Endothelial cell (in vitro differentiated cells): ENCODE measurements around the gene EPN3. TPM values are rescaled to one million over a fixed set of nuclear protein-coding genes. Genes with fewer than 3 reads are reported as not detected.

ENCODE experiments used
- DNase-seq: peaks from one replicate; pipeline ENCODE4 v3.0.0; 2021; ENCODE audit warnings: low spot score
- H3K27ac Mint-ChIP-seq: one replicate; pipeline ENCODE4 v1.8.0; 2021; ENCODE audit warnings: mixed read lengths, inconsistent platforms; ENCODE audit not compliant: unreplicated experiment
- H3K27me3 Mint-ChIP-seq: one replicate; pipeline ENCODE4 v1.8.0; 2021; ENCODE audit warnings: mild to moderate bottlenecking, moderate library complexity, mixed read lengths, inconsistent platforms; ENCODE audit not compliant: unreplicated experiment
- H3K36me3 Mint-ChIP-seq: one replicate; pipeline ENCODE4 v1.8.0; 2021; ENCODE audit warnings: mild to moderate bottlenecking, low read depth, mixed read lengths, inconsistent platforms; ENCODE audit not compliant: unreplicated experiment
- H3K4me1 Mint-ChIP-seq: one replicate; pipeline ENCODE4 v1.8.0; 2021; ENCODE audit warnings: mild to moderate bottlenecking, mixed read lengths, inconsistent platforms; ENCODE audit not compliant: unreplicated experiment
- H3K4me3 Mint-ChIP-seq: one replicate; pipeline ENCODE4 v1.8.0; 2021; ENCODE audit warnings: mild to moderate bottlenecking, mixed read lengths, inconsistent platforms; ENCODE audit not compliant: unreplicated experiment
- H3K9me3 Mint-ChIP-seq: one replicate; pipeline ENCODE4 v1.8.0; 2021; ENCODE audit warnings: mixed read lengths, inconsistent platforms; ENCODE audit not compliant: unreplicated experiment
- total RNA-seq: library from RNA; stranded (reverse); fragmentation: NEBNext Ultra II Directional; extraction: Animal tissue kit (Norgen Biotek cat#: 25700); gene quantifications from one replicate; pipeline ENCODE4 v1.2.1, GENCODE V29; 2021; ENCODE audit not compliant: unreplicated experiment
- TF ChIP-seq, protein P1 (sequence below): fragments of 200-600 bp; sonication (generic); IDR thresholded peaks from one replicate; pipeline ENCODE4 v1.5.0; 2021; ENCODE audit warnings: antibody characterized with exemption; ENCODE audit not compliant: unreplicated experiment

The EPN3 gene
- total RNA-seq, 1 donor from 2014 or later = 0.49 TPM

DNA sequence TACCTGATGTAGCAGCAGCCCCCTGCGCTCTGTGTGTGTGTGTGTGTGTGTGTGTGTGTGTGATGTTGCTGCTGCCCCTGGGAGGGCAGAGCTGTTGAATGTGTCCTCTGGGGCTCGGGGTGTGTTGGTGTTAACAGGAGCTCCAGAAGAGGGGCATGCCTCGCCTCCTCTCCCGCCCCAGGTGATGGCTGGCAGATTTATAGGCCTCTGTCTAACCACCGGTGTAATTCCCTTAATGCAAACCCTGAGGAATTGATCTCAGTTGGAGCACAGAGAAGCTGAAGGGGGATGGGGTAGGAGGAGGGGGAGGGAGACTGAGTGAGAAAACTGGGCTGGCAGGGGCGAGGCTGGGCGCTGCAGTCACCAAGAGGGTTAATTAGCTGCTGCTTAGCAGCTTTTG is 38.0 kb downstream of the EPN3 start:
- no peaks in the 10 kb centered on the region for H3K9me3 Mint-ChIP-seq
- TF ChIP-seq, protein P1, sequence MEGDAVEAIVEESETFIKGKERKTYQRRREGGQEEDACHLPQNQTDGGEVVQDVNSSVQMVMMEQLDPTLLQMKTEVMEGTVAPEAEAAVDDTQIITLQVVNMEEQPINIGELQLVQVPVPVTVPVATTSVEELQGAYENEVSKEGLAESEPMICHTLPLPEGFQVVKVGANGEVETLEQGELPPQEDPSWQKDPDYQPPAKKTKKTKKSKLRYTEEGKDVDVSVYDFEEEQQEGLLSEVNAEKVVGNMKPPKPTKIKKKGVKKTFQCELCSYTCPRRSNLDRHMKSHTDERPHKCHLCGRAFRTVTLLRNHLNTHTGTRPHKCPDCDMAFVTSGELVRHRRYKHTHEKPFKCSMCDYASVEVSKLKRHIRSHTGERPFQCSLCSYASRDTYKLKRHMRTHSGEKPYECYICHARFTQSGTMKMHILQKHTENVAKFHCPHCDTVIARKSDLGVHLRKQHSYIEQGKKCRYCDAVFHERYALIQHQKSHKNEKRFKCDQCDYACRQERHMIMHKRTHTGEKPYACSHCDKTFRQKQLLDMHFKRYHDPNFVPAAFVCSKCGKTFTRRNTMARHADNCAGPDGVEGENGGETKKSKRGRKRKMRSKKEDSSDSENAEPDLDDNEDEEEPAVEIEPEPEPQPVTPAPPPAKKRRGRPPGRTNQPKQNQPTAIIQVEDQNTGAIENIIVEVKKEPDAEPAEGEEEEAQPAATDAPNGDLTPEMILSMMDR = no peak
- no peak overlapping the region for H3K4me3 Mint-ChIP-seq
- H3K4me1 Mint-ChIP-seq = no peaks in the 10 kb centered on the region
- no peak for DNase-seq
- no peaks in the 10 kb centered on the region for H3K36me3 Mint-ChIP-seq
- peaks cover 32% of the 10 kb centered on the region for H3K27me3 Mint-ChIP-seq
- no peak overlapping the region for H3K27ac Mint-ChIP-seq

DNA sequence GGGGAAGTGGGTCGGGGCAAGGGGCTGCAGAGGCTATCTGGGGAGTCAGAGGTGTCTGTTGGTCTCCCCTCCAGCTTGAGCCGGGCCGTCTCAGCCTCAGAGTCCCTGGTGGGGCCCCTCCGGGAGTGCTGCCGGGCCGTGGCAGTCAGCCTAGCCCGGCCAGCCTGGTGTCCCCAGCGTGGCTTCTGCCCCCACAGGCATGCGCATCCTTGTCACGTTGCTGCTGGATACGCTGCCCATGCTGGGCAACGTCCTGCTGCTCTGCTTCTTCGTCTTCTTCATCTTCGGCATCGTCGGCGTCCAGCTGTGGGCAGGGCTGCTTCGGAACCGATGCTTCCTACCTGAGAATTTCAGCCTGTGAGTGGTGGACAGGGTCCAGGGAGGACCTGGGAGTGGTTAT is 39.1 kb downstream of the EPN3 start:
- TF ChIP-seq, protein P1 = no peak
- Mint-ChIP-seq H3K4me1 (no peaks in the 10 kb centered on the region), H3K27me3 (peaks cover 23% of the 10 kb centered on the region), H3K36me3 (no peaks in the 10 kb centered on the region), H3K9me3 (no peaks in the 10 kb centered on the region), H3K27ac (no peak overlapping the region), H3K4me3 (no peak overlapping the region)
- DNase-seq = no peak

DNA sequence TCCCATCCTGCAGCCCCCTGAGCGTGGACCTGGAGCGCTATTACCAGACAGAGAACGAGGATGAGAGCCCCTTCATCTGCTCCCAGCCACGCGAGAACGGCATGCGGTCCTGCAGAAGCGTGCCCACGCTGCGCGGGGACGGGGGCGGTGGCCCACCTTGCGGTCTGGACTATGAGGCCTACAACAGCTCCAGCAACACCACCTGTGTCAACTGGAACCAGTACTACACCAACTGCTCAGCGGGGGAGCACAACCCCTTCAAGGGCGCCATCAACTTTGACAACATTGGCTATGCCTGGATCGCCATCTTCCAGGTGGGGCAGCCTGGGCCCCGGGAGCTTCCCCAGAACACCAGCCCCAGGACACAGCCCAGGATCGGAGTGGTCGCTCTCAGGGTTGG is 40.0 kb downstream of the EPN3 start:
- TF ChIP-seq, protein P1 = no peak
- Mint-ChIP-seq H3K9me3 (no peaks in the 10 kb centered on the region), H3K27ac (no peak overlapping the region), H3K27me3 (peaks cover 19% of the 10 kb centered on the region), H3K4me1 (no peaks in the 10 kb centered on the region), H3K36me3 (no peaks in the 10 kb centered on the region), H3K4me3 (no peak overlapping the region)
- no peak for DNase-seq

DNA sequence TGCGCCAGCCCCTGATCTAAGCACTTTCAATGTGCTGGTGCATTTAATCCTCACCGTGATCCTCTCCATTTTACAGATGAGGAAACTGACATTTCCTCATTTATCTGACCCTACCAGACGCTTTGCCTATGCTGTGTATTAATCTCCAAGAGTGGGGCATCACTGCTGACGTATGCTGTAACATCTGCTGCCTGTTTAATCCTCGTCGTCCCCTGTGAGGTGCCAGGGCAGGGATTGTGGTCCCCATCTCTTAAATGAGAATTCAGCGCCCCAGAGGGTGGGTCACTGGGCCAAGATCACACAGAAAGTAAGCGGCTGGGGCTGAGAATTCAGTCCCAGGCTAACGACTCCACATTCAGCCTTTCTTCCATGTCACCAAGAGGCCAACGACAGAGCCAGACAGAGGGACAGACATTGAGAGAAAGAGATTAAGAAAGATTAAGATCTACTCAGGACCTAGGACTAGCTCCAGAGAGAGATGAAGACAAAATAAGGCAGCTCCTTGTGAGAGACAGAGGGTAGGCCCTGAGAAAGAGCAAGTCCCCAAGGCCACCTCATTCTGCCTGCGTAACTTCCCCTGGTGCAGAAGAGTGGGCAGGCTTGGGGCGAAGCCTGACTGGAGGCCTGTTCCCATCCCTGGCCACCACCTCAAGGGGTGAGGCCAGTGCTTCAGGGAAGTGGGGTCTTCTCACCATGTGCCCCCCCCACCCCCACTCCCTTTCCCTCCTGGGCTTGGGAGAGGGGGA is 41.5 kb downstream of the EPN3 start:
- Mint-ChIP-seq H3K4me1 (no peaks in the 10 kb centered on the region), H3K27ac (no peak overlapping the region), H3K9me3 (no peaks in the 10 kb centered on the region), H3K36me3 (no peaks in the 10 kb centered on the region), H3K27me3 (peaks cover 15% of the 10 kb centered on the region), H3K4me3 (no peak overlapping the region)
- no peak for DNase-seq
- TF ChIP-seq, protein P1 = no peak

DNA sequence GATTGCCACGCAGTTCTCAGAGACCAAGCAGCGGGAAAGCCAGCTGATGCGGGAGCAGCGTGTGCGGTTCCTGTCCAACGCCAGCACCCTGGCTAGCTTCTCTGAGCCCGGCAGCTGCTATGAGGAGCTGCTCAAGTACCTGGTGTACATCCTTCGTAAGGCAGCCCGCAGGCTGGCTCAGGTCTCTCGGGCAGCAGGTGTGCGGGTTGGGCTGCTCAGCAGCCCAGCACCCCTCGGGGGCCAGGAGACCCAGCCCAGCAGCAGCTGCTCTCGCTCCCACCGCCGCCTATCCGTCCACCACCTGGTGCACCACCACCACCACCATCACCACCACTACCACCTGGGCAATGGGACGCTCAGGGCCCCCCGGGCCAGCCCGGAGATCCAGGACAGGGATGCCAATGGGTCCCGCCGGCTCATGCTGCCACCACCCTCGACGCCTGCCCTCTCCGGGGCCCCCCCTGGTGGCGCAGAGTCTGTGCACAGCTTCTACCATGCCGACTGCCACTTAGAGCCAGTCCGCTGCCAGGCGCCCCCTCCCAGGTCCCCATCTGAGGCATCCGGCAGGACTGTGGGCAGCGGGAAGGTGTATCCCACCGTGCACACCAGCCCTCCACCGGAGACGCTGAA is 43.2 kb downstream of the EPN3 start:
- Mint-ChIP-seq H3K36me3 (no peaks in the 10 kb centered on the region), H3K9me3 (no peaks in the 10 kb centered on the region), H3K4me3 (no peak overlapping the region), H3K27me3 (peaks cover 13% of the 10 kb centered on the region), H3K4me1 (no peaks in the 10 kb centered on the region), H3K27ac (no peak overlapping the region)
- DNase-seq = peak; percentile 46
- TF ChIP-seq, protein P1 = peak; percentile 20
